HL-60/S4 treated with phorbol 12-myristate 13-acetate at 8.2 ng/mL for 4 days and 3 days (cell line): ENCODE measurements around the gene AGAP1.
"Not testable (repeated sequence)": the region's sequence is repeated elsewhere in the genome, so short reads cannot be mapped to it uniquely, and the experiment has no call there.

Experiments
- in situ Hi-C: fragments of 300-500 bp; cut with MboI; formaldehyde crosslinking; loops from 2 replicates; pipeline ENCODE4 v1.15.0; 2022; ENCODE audit warnings: low sequenced_read_pairs

Gene AGAP1

GRCh38 chr2:235583925-235584637 lies 90.2 kb downstream of the AGAP1 start:
- in situ Hi-C loops: no loop called here

GRCh38 chr2:235584638-235585007 lies 90.8 kb downstream of the AGAP1 start:
- in situ Hi-C loops: no loop called here

- in situ Hi-C loops: no loop called here
These were observed 93.4 kb downstream of the AGAP1 start for GRCh38 chr2:235587202-235587601.

GRCh38 chr2:235588750-235589149 lies 94.9 kb downstream of the AGAP1 start:
- in situ Hi-C loops: no loop called here

- in situ Hi-C loops: no loop called here
These were observed 97.4 kb downstream of the AGAP1 start for GRCh38 chr2:235591231-235591730.

- in situ Hi-C loops: no loop called here
These were observed 98.1 kb downstream of the AGAP1 start for GRCh38 chr2:235591921-235592320.

GRCh38 chr2:235592430-235592829 lies 98.6 kb downstream of the AGAP1 start:
- in situ Hi-C loops: no loop called here

- in situ Hi-C loops: no loop called here
These were observed 99.0 kb downstream of the AGAP1 start for GRCh38 chr2:235592836-235593235.

GRCh38 chr2:235594041-235594440 lies 100.2 kb downstream of the AGAP1 start:
- in situ Hi-C loops: no loop called here

- in situ Hi-C loops: no loop called here
These were observed 101.1 kb downstream of the AGAP1 start for GRCh38 chr2:235594964-235595363.

- in situ Hi-C loops: no loop called here
These were observed 101.7 kb downstream of the AGAP1 start for GRCh38 chr2:235595422-235596010.

- in situ Hi-C loops: no loop called here
These were observed 102.4 kb downstream of the AGAP1 start for GRCh38 chr2:235596272-235596671.

GRCh38 chr2:235597081-235597615 lies 103.3 kb downstream of the AGAP1 start:
- in situ Hi-C loops: no loop called here

- in situ Hi-C loops: no loop called here
These were observed 104.2 kb downstream of the AGAP1 start for GRCh38 chr2:235598026-235598425.

- in situ Hi-C loops: no loop called here
These were observed 105.0 kb downstream of the AGAP1 start for GRCh38 chr2:235598532-235599531.

- in situ Hi-C loops: no loop called here
These were observed 105.9 kb downstream of the AGAP1 start for GRCh38 chr2:235599596-235600338.

GRCh38 chr2:235600406-235600805 lies 106.6 kb downstream of the AGAP1 start:
- in situ Hi-C loops: no loop called here

- in situ Hi-C loops: no loop called here
These were observed 107.1 kb downstream of the AGAP1 start for GRCh38 chr2:235600926-235601325.

- in situ Hi-C loops: no loop called here
These were observed 108.3 kb downstream of the AGAP1 start for GRCh38 chr2:235601960-235602704.

- in situ Hi-C loops: not testable (repeated sequence)
These were observed 109.1 kb downstream of the AGAP1 start for GRCh38 chr2:235602971-235603370.
